Measurements from ENCODE around the gene RGPD5.
"Not testable (repeated sequence)": the region's sequence is repeated elsewhere in the genome, so short reads cannot be mapped to it uniquely, and the experiment has no call there.

The RGPD5 gene
- total RNA-seq: 0 to 0.33 (median 0.09) reads per million in 18 experiments

DNA sequence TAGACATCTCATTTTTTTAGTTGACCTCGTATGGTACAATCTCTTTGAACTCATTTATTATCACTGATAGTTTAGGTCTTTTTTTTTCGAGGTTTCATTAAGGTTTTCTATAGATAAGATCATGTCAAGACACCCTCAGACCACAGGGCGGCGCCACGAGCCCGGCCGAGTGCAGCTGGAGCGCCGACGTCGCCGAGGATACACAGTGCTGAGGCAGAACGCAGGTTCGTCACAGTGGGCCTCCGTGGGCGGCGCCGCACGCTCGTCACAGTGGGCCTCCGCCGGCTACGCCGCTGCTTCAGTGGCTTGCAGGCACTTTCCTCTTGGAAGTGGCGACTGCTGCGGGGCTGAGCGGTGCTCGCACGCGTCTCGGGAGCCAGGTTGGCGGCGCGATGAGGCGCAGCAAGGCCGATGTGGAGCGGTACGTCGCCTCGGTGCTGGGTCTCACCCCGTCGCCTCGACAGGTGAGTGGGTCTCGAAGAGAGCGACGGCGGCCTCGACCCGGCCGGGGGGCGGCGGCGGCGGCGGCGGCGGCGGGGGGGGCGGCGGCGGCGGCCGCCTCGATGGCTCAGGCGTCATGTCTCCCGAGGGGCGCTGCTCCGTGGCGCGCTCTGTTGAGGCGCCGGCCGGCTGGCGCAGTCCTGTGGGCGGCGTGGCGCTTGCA lies at the start of gene RGPD5:
RGPD5 (plus strand) TSS at position 232 of the 664 bp plus-strand sequence; CDS start at position 393, 161 bp downstream.
- DNase-seq: not testable (repeated sequence)

DNA sequence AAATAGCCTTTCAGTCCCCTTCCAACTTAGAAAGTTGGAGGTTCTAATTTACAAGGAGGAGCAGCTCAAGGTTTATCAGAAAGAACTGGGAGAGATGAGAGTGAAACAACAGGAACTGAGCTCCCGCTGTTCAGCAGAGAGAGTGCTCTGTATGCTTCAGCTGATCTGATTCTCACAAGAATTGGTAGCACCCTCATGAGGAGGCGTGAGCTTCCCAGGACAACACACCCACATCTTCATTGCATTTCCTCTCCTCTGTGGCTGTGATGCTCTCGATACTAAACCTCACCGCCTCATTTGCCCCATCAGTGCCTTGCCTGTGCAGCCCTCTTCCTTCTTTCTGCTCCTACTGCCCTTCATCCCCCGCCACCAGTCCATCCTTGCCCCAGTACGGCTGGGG lies 42.5 kb upstream of the RGPD5 start:
- not testable (repeated sequence) for DNase-seq

DNA sequence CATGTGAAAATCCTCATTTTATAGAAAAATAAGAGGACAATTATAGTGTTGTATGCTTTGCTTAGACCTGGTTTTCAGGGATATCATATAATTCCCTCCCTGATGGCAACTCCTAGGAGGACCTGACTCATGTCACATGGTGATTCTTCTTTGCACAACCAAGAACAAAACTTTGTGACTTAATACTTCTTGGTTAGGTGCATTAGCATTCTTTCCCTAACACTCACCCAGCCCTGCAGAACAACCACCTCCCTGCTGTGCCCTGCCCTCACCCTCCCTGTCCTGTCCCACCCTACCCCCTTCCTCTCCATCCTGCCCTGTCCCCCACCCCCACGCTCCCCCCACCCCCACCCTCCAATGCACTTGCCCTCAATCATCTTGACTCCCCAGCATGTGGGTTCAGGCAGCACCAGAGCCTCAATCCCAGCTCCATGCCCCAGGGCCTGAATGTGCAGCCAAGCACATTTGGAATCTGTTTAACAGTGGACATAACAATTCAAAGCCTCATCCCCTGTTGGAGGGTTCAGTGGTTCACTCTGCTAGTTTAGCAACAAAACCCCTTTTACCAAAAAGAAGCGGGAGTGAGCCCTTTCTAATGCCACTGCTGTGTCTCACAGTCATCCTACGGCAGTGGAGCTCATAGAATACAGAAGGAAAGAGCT lies 36.8 kb upstream of the RGPD5 start:
- DNase-seq: not testable (repeated sequence)

DNA sequence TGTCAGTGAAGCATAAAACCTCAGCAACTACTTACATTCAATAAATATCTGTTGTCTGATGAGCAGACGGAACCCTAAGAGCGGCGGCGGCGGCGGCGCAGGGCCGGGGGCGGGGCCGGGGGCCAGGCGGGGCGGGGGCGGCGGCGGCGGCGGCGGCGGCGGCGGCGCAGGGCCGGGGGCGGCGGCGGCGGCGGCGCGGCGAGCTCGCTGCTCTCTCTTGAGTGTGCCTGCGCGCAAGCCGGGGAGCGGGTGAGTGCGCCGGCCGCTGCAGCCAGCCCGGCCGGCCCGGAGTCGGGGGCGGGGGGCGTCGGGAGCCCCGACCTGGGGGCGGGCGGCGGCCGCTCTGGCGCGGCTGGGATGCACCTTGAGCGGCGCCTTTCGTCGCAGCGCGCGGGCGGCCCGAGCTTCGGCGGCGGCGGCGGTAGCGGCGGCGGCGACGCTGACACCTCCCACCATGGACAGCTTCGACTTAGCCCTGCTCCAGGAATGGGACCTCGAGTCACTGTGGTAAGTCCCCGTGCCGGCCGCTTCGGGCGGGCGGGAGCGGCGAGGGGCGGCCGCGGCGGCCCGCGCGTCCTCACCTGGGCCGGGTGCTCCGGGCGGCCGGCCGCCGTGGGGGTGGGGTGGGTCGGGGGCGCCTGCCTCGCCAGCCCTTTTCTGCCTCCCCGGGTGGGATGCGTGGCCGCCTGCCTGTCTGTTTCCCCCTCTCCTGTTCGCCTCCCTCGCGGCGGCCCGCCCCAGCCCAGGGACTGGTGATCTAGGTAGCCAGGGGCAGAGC lies 33.7 kb upstream of the RGPD5 start:
- DNase-seq: not testable (repeated sequence)

DNA sequence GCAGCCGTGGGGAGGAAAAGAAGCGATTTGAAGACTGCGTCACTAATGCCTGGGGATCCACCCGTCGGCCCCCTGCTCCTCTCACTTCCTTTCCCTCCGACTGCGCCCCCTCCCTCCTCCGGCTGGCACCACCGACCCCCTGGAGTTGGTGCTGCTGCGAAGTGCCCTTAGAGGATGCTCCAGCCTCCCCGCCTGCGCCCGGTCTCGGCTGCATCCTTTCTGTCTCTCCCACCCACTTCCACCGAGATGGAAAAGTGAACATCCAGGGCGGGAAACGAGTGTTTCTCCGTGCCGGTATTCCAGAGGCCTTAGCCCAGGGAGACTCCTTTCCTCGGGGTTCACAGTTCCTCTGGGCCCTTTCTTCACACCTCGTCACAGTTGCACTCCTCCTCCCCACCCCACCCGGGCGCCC lies 33.1 kb upstream of the RGPD5 start:
- DNase-seq: not testable (repeated sequence)

DNA sequence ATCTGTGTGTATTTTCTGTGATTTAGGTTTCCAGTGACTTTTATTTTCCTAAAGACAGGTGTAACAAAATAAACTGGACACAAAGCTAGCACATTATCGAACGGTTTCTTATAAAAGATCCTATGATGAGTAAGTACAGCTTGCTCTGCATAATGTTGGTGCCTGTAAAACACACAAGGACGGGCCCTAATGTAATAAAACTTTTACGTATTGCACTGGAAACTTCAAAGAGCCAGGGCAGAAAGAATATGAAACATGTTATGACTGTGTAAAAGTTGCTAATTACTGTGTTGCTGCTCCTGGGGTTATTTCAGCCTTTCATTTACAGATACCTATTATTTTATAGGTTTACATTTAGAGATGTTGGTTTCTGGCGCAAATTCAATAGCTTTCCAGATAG lies 32.1 kb upstream of the RGPD5 start:
- DNase-seq: not testable (repeated sequence)

DNA sequence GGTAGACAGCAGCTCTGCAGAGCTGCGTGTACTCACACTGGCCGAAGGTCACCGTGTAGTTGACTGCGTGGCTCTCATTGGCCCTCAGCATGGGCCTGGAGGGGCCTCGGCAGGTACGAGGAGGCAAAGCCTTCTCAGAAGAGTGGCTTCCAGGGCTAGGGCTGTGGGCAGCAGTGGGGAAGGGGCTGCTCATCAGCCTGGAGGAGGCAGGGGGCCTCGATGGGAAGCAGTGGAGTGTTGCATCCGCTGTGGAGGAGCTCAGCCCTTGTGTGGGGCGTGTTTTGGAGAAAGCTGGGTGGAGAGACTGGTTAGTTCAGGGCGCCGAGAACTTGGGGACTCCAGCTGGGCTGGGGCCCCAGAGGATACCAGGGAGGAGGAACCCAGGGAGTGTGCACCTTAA lies 28.0 kb upstream of the RGPD5 start:
- DNase-seq: not testable (repeated sequence)

DNA sequence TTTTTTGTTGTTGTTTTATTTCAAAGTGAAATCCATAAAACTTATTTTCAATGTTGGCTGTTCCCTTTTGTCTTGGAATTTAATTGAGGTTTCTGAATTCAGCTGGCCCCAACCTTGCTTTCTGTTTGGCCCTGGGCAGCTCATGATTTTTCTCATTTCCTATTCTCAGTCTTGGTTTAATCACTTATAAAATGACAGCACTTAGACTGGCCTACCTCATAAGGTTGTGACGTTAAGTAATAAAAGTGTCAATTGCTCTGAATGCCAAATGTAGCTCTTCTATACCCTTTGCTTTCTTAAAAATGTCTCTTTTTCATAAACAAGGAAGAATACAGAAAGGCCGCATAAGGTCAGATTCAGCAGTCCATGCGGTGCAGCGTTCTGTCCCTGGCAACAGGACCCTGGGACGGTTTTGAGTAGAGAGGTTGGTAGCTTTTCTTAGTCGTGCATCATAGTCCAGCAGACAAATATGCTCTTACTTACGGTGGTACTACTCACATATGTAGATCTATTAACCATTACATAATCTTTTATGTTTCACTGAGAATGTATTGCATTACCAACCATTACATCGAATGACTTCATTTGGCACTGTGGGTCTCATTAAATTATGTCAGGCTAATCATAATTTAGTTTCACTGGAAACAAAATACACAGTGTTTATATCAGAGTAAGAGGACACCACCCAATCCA lies 27.1 kb upstream of the RGPD5 start:
- DNase-seq: not testable (repeated sequence)

DNA sequence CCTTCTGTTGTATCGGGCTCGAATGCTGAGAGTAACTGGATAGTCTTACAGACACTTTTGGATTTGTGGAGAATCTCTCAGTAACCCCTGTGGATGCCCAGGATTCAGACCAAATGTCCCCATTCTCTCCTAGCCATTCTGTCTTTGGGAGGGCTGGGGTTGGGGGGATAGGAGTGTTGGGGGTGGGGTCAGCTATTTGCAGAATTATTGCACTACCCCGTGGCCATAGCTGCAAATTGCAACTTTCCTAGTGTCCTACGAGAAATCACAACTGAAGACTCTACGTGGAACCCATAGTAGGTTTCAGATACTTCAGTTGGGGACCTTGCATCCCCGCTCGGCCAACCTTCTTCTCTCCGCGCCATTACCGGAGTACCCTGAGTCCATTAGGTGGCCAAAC lies 25.2 kb upstream of the RGPD5 start:
- DNase-seq: not testable (repeated sequence)

DNA sequence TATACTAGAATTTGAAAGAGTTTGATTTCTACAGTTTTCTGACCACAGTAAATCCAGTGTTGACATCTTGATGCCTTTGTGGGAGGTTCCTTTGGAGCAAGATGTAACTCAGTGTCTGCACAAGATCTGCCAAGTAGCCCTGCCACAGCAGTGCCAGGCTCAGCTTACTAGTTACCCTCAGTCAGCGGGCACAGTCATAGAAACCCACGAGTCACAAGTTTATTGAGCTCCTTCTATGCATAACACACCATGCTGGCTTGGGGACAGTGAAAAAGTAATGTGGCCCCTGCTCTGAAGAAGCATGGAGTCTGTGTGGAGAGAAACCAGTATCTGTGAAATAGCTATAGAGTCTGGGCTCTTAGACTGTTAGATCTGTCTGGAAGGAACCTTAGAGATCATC lies 15.0 kb upstream of the RGPD5 start:
- not testable (repeated sequence) for DNase-seq

DNA sequence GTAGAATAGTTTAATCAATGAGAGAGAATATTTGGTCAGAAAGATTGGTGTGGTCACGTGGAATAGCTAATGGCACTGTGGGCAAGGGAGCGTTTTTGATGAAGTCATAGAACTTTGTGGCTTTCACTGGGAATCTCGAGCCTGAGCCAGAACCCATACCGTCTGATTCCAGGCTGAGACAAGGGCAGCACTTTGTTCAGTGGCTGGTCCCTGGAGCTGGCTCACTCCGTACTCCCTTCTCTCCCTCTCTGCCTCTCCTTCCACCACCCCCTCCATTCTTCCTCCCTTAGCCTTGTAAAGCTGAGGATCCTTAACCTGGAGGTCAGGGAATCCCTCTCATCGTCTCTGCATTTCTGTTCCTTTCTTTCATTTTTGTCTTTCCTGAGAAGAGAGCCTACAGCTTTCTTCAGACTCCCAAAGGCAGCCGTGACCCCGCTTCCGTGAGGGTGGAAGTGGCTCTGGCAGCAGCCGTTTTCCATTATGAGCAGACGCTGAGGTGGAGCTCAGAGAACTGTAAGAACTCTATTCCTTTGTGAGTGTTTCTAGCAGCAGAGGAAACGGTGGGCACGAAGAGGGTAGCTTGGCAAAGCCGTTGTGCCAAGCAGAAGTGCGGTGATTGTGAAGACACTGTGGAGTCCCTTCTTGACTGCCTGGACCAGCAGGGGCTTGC lies 12.8 kb upstream of the RGPD5 start:
- DNase-seq: not testable (repeated sequence)

DNA sequence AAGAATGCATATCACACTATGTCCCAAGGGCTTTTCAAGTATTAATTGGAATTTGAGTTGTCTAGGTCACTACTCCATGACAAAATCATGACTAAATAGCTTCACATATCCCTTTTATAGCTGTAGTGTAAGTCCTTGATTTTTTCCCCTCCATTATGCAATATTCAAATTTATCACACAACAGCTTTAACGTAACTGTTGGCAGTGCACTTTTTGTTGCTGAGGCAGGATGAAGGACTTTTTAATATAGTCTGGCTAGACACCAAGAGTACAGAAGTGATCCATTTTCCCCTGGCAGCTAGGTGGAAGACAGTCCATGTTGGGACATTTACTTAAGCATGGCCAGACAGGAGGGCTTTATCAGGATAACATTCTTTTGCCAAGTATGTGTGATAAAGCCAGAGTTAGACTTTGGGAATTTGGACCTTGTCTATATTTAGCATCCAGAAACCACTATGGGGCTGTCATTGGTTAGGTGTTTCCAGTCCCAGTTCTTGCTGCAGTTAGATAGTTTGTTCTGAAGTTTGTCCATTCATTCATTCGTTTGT lies 11.6 kb upstream of the RGPD5 start:
- not testable (repeated sequence) for DNase-seq

DNA sequence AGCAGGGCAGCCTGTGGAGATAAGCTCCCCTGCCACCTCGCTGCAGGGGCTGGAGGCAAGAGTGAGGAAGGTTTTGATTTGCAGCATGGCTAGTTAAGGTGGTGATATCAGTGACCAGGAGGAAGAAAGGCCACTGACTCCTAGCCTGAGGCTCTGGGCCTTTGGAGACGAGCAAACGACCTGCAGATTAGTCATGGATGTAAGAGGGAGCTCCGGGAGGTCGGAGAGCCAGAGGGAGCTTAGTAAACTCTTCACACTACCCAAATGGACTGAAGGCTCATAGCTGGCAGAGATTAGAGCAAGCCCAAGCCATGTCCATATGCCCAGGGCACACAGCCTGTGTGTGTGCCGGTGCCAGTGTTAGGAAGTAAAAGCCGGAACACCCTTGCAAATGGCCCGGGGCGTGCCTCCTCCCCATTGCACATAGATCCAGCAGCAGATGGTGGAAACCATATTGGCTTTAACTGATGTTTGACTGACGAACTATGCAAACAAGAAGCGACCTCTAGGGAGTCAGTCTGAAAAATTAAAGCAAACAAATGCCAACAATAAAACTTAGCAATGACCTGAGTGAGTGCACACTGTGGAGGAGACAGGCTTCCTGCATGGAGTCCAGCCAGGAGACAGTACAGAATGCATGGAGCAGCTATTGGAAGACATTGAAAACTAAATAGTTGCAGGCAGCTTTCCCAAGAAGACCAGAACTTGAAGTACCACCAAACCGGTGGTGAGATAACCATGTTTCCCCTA lies 2.4 kb upstream of the RGPD5 start:
- not testable (repeated sequence) for DNase-seq

DNA sequence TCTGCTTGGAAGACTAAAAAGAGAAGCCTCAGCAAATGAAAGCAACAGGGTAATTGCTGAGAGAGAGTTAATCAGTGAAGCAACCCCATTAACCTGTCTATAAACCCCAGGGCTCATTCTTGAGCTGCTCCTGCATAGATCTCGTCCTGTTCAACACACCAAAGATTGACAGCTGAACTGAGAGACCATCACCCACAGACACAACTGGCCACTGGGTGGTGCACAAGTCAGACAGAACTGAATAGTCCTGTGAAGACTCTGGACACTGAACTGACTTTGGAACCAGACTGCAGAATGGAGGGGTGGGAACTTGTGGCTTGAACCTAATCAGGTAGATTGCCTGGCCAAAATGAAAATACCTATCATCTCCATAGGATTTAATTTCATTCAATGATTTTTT lies 1.4 kb upstream of the RGPD5 start:
- not testable (repeated sequence) for DNase-seq

DNA sequence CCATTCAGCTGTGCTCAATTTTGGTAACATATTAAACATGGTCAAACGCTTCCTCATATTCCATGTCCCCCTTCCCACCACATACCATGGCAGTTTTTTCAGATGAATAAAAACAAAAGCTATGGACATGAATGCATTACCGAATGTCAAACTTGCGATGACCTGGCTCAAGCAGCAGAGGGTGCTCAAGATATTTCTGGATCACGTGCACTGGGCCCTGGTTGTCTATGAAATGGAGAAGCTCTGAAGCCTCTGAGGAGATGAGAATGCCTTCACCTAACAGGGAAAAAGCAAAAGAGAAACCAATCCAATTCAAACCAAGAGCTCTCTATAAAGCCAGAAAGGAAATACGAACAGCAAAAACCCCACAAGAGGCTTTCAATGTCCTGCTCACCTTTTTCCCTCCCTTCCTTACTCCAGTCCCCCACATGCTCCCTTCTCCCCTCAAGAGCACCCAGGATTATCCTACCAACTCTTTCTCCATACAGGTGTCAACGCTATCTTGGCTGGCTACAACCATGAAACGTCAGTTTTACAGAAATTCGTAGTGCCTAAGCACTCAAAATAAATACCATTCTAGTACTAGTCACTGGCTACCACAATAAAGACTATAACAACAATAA lies 77.1 kb downstream of the RGPD5 start:
- not testable (repeated sequence) for DNase-seq

DNA sequence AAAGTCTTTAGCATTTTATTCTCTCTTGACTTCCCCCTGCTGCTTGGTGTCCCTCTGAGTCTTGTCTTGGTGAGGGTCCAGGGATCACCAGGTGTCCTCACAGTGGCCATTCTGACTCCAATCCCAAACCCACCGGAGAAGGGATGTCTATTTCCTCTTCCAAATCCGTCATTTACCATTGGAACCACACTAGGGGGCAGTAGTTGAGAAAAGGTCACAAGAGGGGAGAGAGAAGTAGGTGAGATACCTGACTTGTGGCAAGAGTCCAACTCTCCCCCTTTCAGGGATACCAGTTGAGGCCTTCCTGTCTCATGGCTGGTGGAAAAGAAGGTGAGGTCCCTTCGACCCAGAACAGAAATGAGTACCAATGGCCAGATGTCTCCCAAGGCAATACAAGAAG lies 82.5 kb downstream of the RGPD5 start:
- DNase-seq: not testable (repeated sequence)

DNA sequence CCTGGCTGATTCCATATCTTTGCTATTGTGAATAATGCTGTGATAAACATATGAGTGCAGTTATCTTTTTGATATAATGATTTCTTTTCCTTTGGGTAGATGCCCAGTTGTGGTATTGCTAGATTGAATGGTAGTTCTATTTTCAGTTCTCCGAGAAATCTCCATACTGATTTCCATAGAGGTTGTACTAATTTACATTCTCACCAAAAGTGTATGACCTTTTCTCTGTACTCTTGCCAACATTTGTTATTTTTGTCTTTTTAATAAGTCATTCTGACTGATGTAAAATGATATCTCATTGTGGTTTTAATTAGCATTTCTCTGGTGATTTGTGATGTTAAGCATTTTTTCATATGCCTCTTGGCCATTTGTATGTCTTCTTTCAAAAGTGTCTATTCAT lies 88.0 kb downstream of the RGPD5 start:
- not testable (repeated sequence) for DNase-seq

DNA sequence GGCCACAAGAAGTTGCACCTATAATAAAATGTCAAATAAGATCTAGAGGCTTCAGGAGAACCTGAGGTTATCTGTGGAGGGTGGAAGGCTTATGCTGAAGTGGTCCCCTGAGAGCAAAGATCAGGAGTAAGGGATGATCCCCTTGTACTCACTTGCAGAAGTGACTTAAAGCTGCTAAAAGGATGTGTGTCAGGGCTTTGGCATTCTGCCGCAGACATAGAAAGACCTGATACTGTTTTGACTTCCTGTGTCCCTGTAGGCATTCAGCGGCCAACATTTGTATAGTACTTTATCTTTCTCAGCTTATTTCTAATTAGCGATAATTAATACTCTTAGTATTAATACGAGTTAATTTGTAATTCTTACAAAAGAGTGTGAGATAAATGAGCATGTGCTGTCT lies 94.3 kb downstream of the RGPD5 start:
- not testable (repeated sequence) for DNase-seq

DNA sequence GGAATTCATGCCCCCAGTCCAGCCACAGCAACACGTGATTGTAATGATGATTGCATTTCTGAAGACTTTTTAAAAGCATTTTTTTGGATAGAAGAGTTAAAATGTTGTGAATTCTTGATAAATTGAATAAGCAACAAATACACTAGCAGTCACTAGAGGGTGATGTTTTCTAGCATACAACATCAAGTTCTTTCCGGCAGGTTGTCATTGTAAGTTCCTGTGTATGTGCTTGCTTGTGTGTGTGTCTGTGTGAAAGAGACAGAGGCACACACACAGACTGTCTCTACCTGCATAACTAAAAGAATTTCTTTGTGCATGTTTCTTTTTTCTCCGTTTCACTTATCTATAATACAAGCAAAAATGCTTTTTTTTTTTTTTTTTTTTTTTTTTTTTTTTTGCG lies 95.8 kb downstream of the RGPD5 start:
- not testable (repeated sequence) for DNase-seq

DNA sequence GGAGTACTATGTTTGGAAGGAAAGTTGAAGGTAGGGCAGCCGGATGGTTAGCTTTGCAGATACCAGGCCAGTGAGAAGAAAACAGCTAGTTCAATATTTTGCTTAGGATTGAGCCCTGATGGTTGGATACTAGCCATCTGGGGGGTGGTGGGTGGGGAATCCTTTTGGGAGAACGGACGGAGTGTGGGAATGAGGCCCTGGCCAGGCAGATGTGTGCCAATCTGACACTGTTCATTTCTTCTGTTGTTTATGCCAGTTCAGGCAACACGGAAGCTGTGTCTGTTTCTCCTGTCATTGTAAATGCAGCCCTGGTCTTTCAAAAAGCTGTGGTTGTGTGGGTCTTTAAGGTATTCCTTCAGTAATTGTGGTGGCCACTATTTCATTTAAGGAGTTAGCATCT lies 96.9 kb downstream of the RGPD5 start:
- DNase-seq: not testable (repeated sequence)

DNA sequence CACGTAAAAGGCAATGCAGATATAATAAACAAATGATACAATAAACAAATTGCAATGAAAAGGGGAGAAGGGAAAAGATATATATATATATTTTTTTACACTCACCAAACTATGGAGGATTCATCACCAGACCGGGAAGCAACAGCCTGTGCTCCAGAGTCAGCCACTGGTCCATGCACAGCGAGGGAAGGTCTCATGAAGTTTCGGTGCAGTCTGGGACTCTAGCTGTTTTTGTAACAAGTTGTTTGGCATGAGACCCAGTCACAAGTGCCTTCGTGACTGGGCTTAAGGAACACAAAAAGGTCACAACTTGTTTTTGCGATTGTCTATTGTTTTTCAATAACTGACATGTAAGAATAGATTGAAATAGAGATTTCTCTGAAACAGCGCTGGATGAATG lies 99.6 kb downstream of the RGPD5 start:
- not testable (repeated sequence) for DNase-seq
